Spinal cord (tissue), 10 donors: ENCODE results near the gene HOXA6. TPM values are rescaled to one million over a fixed set of nuclear protein-coding genes. Genes with fewer than 3 reads are reported as not detected.

Experiments used
- DNase-seq, 6 donors: peaks; one replicate each; pipeline versions ENCODE4 v3.0.0 to v3.0.0-alpha.2; 2013 to 2015; ENCODE audit warnings: low spot score in 6 of 6, low read depth in 4 of 6
- H3K27ac ChIP-seq: one replicate; pipeline ENCODE4 v1.5.1; 2013; ENCODE audit warnings: low read depth, low read length, control low read depth
- H3K27me3 ChIP-seq: one replicate; pipeline ENCODE4 v1.6.1; 2013; ENCODE audit warnings: low read length; ENCODE audit not compliant: control insufficient read depth, insufficient read depth
- H3K36me3 ChIP-seq: one replicate; pipeline ENCODE4 v1.6.1; 2013; ENCODE audit warnings: low read length; ENCODE audit not compliant: control insufficient read depth, insufficient read depth
- H3K4me1 ChIP-seq: one replicate; pipeline ENCODE4 v1.6.1; 2013; ENCODE audit warnings: low read length; ENCODE audit not compliant: control insufficient read depth, insufficient read depth
- H3K4me3 ChIP-seq: one replicate; pipeline ENCODE4 v1.5.1; 2013; ENCODE audit warnings: low read depth, low read length, control low read depth
- H3K9me3 ChIP-seq: one replicate; pipeline ENCODE4 v1.6.1; 2013; ENCODE audit warnings: low read length; ENCODE audit not compliant: control insufficient read depth, insufficient read depth
- WGBS: methylation state at CpG from one replicate; pipeline ENCODE4 v1.1.5; 2013; ENCODE audit warnings: missing lambda C conversion rate; ENCODE audit not compliant: insufficient coverage; 5-methylcytosine and 5-hydroxymethylcytosine counted together
- polyA plus RNA-seq, 2 donors: library from polyadenylated mRNA; unstranded; fragments of 120-200 nt; gene quantifications; one replicate each; pipeline ENCODE4 v1.2.1, GENCODE V29; 2013; ENCODE audit not compliant: insufficient read length in 2 of 2
- total RNA-seq, 2 donors: library from RNA; depleted of rRNA in 1 of 2; stranded (reverse); fragments of 120-200 nt in 1 of 2; fragments of >200 nt in 1 of 2; gene quantifications; one replicate each; pipeline versions ENCODE4 v1.2.3 to v1.2.4, GENCODE V29; 2013 to 2014
- donor health status: healthy.

The HOXA6 gene
- total and polyA plus RNA-seq, 4 donors, result 12.5 to 58.3 (median 33.9) TPM

- Histone ChIP-seq H3K27me3 (peaks cover 4% of the 10 kb centered on the region), H3K27ac (peak overlapping the region; percentile 99), H3K9me3 (no peaks in the 10 kb centered on the region), H3K36me3 (peaks cover 23% of the 10 kb centered on the region), H3K4me3 (peak overlapping the region; percentile 91), H3K4me1 (peaks cover 78% of the 10 kb centered on the region)
- under 1% methylated on average over 20 of the region's 27 CpGs for WGBS
- no peak for DNase-seq
Measured at GRCh38 chr7:27151341-27151930, 3.9 kb upstream of the HOXA6 start.

- H3K4me1 ChIP-seq, result peaks cover 80% of the 10 kb centered on the region
- peak overlapping the region; percentile 99 for H3K27ac ChIP-seq
- H3K36me3 ChIP-seq, result peaks cover 25% of the 10 kb centered on the region
Measured at GRCh38 chr7:27150568-27151340, 3.2 kb upstream of the HOXA6 start.

GRCh38 chr7:27149842-27150567 is 2.4 kb upstream of the HOXA6 start:
- Histone ChIP-seq H3K4me3 (peak overlapping the region; percentile 91), H3K27ac (peak overlapping the region; percentile 99), H3K4me1 (peaks cover 82% of the 10 kb centered on the region), H3K27me3 (peaks cover 4% of the 10 kb centered on the region), H3K36me3 (peaks cover 30% of the 10 kb centered on the region), H3K9me3 (no peaks in the 10 kb centered on the region)
- no peak for DNase-seq
- WGBS, result 32% methylated on average over 7 of the region's 13 CpGs

More at GRCh38 chr7:27150568-27151340, 3.2 kb upstream of the HOXA6 start:
- DNase-seq, result peak in 2 of 6 donors; percentile 94 to 95
- peaks cover 4% of the 10 kb centered on the region for H3K27me3 ChIP-seq
- peak overlapping the region; percentile 91 for H3K4me3 ChIP-seq
- no peaks in the 10 kb centered on the region for H3K9me3 ChIP-seq
- WGBS, result under 1% methylated on average over 57 of the region's 58 CpGs

- DNase-seq, result peak in 2 of 6 donors; percentile 69 to 84
- peaks cover 81% of the 10 kb centered on the region for H3K4me1 ChIP-seq
- 16% methylated on average over 29 of the region's 30 CpGs for WGBS
Measured at GRCh38 chr7:27148756-27149641, 1.4 kb upstream of the HOXA6 start.

GRCh38 chr7:27148031-27148755 is 619 bp upstream of the HOXA6 start:
- Histone ChIP-seq H3K9me3 (no peaks in the 10 kb centered on the region), H3K4me1 (peaks cover 80% of the 10 kb centered on the region), H3K27ac (peak overlapping the region; percentile 99), H3K36me3 (peaks cover 35% of the 10 kb centered on the region), H3K27me3 (peaks cover 4% of the 10 kb centered on the region), H3K4me3 (peak overlapping the region; percentile 91)
- 8% methylated on average over 28 of the region's 28 CpGs for WGBS
- DNase-seq, result no peak

More at GRCh38 chr7:27148756-27149641, 1.4 kb upstream of the HOXA6 start:
- H3K36me3 ChIP-seq, result peaks cover 30% of the 10 kb centered on the region
- peak overlapping the region; percentile 99 for H3K27ac ChIP-seq
- H3K9me3 ChIP-seq, result no peaks in the 10 kb centered on the region
- H3K4me3 ChIP-seq, result peak overlapping the region; percentile 91
- H3K27me3 ChIP-seq, result peaks cover 4% of the 10 kb centered on the region

GRCh38 chr7:27146491-27147198 is 929 bp downstream of the HOXA6 start:
- peak overlapping the region; percentile 99 for H3K27ac ChIP-seq
- no peaks in the 10 kb centered on the region for H3K9me3 ChIP-seq
- peaks cover 6% of the 10 kb centered on the region for H3K27me3 ChIP-seq
- DNase-seq, result no peak
- peak overlapping the region; percentile 91 for H3K4me3 ChIP-seq
- peaks cover 77% of the 10 kb centered on the region for H3K4me1 ChIP-seq
- peaks cover 49% of the 10 kb centered on the region for H3K36me3 ChIP-seq
- WGBS, result 45% methylated on average over 4 of the region's 5 CpGs

- Histone ChIP-seq H3K36me3 (peaks cover 49% of the 10 kb centered on the region), H3K4me3 (peak overlapping the region; percentile 91), H3K9me3 (no peaks in the 10 kb centered on the region), H3K27me3 (peaks cover 6% of the 10 kb centered on the region), H3K27ac (peak overlapping the region; percentile 99), H3K4me1 (peaks cover 71% of the 10 kb centered on the region)
- DNase-seq, result no peak
- WGBS, result 30% methylated on average over 7 of the region's 11 CpGs
Measured at GRCh38 chr7:27145914-27146412, 1.6 kb downstream of the HOXA6 start.
